Midbrain (tissue), 1 donor: Measurements from ENCODE around the gene LDB2.
"Not testable (repeated sequence)": the region's sequence is repeated elsewhere in the genome, so short reads cannot be mapped to it uniquely, and the experiment has no call there.

Experiments used
- DNase-seq: peaks from one replicate; lab custom pipeline; 2025; lab: John Stamatoyannopoulos, UW

The LDB2 gene

GRCh38 chr4:16646459-16646858 lies 252.0 kb downstream of the LDB2 start:
- no peak for DNase-seq

- DNase-seq: no peak
Measured at GRCh38 chr4:16643893-16644292, 254.6 kb downstream of the LDB2 start.

- DNase-seq: peak; percentile 41
Measured at GRCh38 chr4:16642897-16643296, 255.5 kb downstream of the LDB2 start.

- DNase-seq: no peak
Measured at GRCh38 chr4:16641971-16642370, 256.5 kb downstream of the LDB2 start.

GRCh38 chr4:16636912-16637630 lies 261.4 kb downstream of the LDB2 start:
- DNase-seq: no peak

- no peak for DNase-seq
Measured at GRCh38 chr4:16636304-16636703, 262.1 kb downstream of the LDB2 start.

- not testable (repeated sequence) for DNase-seq
Measured at GRCh38 chr4:16629274-16629673, 269.2 kb downstream of the LDB2 start.

- DNase-seq: not testable (repeated sequence)
Measured at GRCh38 chr4:16628835-16629234, 269.6 kb downstream of the LDB2 start.

GRCh38 chr4:16627999-16628398 lies 270.4 kb downstream of the LDB2 start:
- no peak for DNase-seq

- no peak for DNase-seq
Measured at GRCh38 chr4:16626945-16627344, 271.5 kb downstream of the LDB2 start.

GRCh38 chr4:16622826-16623225 lies 275.6 kb downstream of the LDB2 start:
- no peak for DNase-seq

- DNase-seq: no peak
Measured at GRCh38 chr4:16617435-16617834, 281.0 kb downstream of the LDB2 start.

GRCh38 chr4:16617011-16617410 lies 281.4 kb downstream of the LDB2 start:
- no peak for DNase-seq

- no peak for DNase-seq
Measured at GRCh38 chr4:16609170-16609758, 289.2 kb downstream of the LDB2 start.

GRCh38 chr4:16608611-16609125 lies 289.8 kb downstream of the LDB2 start:
- DNase-seq: no peak

GRCh38 chr4:16608123-16608522 lies 290.3 kb downstream of the LDB2 start:
- no peak for DNase-seq

- no peak for DNase-seq
Measured at GRCh38 chr4:16607241-16608066, 291.0 kb downstream of the LDB2 start.

GRCh38 chr4:16606691-16607090 lies 291.8 kb downstream of the LDB2 start:
- no peak for DNase-seq

- DNase-seq: no peak
Measured at GRCh38 chr4:16603178-16603577, 295.3 kb downstream of the LDB2 start.

GRCh38 chr4:16598597-16599206 lies 299.7 kb downstream of the LDB2 start:
- no peak for DNase-seq

- DNase-seq: no peak
Measured at GRCh38 chr4:16597845-16598596, 300.4 kb downstream of the LDB2 start.

GRCh38 chr4:16597443-16597842 lies 301.0 kb downstream of the LDB2 start:
- DNase-seq: no peak
